NAMALWA (cell line): Measurements from ENCODE around the gene ODAD3.
"Not testable (repeated sequence)": the region's sequence is repeated elsewhere in the genome, so short reads cannot be mapped to it uniquely, and the experiment has no call there.

ENCODE experiments used
- DNase-seq: peaks from one replicate; pipeline ENCODE4 v3.0.0-alpha.2; 2015; ENCODE audit warnings: low spot score

Gene ODAD3

DNA sequence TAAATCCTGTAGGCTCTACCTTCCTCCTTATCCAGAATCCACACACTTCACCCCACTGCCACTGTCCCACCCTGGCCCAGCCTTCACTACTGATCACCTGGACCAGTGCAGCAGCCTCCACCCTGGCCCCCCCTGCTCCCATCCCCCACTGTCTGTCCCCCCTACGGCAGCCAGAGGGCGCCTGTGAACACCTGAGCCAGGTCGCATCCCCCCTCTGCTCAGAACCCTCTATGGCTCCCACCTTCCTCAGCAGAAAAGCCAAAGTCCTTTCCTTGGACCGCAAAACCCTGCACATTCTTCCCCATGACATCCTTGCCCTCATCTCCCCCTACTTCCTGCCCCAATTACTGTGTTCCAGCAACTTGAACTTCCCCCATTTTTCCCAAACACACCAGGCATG, 25.3 kb upstream of the ODAD3 start:
- peak; percentile 41 for DNase-seq

GRCh38 chr19:11458912-11459311, 24.0 kb upstream of the ODAD3 start:
- DNase-seq = not testable (repeated sequence)

- DNase-seq = no peak
These were observed 23.4 kb upstream of the ODAD3 start for GRCh38 chr19:11458236-11458900.

DNA sequence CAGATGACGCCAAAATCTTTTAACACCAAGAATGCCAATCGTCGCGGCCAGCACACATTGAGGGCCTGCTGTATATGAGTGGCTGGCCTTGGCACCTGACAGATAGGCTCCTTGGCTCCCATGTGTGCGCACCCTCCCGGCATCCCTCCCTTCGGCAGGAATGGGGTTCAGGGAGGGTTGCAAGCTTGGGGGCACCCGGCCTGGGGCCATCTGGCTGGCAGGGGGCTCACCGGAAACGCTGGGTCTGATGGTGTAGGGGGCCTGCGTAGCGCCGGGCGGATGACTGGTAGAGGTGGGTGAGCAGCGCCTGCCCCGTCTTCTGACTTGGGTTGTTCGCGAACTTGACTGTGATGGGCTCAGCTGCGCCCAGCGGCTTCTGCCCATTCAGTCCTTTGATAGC, 22.9 kb upstream of the ODAD3 start:
- no peak for DNase-seq

DNA sequence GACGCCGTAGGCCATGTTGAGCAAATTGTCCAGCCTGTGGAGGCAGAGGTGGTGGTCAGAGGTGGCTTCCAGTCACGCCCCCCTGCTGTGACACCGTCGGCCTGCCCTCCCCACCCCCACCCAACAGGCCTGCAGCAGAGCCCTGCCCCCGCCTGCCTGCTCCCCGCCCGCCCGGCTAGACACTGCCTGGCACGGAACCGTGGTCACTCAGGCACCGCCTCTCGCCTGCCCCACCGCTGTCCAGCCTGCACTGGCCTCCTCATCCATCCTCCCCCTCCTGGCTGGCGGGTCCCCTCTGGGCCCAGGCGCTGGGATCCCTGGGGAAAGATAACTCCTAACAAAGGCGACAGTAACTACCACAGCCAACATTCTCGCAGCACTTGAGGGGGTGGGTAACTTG, 22.2 kb upstream of the ODAD3 start:
- no peak for DNase-seq

DNA sequence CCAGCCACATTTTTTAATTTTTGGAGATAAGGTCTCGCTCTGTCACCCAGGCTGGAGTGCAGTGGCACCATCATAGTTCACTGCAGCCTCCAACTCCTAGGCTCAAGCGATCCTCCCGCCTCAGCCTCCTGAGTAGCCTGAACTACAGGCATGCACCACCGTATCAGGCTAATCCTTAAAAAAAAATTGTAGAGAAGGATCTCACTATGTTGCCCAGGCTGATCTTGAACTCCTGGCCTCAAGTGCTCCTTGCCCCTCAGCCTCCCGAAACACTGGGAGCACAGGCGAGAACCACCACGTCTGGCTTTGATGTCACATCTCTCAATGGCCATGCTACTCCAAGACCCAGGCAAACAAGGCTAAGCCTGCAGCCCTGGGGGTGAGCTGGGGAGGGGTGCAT, 21.7 kb upstream of the ODAD3 start:
- DNase-seq = no peak

DNA sequence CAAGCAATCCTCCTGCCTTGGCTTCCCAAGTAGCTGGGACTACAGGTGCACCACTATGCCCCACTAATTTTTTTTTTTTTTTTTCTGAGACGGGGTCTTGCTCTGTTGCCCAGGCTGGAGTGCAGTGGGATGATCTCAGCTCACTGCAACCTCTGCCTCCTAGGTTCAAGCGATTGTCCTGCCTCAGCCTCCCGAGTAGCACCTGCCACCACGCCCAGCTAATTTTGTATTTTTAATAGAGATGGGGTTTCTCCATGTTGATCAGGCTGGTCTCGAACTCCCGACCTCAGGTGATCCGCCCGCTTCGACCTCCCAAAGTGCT, 20.3 kb upstream of the ODAD3 start:
- DNase-seq = not testable (repeated sequence)

DNA sequence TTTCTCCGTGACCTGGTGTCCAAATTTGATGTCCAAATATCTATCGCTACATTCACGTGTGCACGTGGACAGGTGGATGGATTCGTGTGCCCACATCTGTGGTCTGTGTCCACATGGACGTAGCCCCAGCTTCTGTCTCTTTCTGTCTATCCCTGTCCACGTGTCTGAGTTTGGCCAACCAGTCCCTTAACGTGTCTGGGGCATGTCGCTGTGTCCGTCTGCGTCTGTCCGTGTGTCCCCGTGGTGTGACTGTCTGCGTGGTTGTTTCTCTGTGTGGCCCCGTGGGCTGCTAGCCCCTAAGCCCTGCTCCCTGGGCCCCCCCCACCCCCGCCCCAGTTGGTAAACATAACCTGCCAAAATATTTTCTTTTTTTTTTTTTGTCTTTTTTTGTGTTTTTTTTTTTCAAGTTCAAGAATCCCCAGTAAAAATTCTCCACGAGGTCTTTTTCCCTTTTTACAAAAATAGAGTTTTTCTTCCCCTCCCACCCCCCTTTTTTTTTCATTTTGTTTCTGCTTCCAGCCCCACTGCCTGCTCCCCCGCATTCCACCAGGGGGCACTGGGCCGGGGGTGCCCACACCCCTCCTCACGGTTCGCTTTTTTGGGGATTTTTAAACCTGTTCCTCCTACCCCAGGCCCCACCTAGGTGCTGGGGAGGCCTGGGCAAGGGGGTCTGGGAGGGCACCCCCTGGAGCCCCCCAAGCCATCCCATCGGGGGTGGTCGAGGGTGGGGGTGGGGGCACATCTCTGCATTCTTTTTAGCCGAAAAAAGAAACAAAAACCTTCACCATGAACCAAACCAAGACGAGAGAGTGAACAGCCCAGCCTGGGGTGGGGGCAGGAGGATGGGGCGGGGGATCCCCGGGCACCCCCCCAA, 18.8 kb upstream of the ODAD3 start:
- peak; percentile 53 for DNase-seq

GRCh38 chr19:11452620-11453310, 17.8 kb upstream of the ODAD3 start:
- no peak for DNase-seq

GRCh38 chr19:11451871-11452619, 17.1 kb upstream of the ODAD3 start:
- no peak for DNase-seq

- no peak for DNase-seq
These were observed 16.5 kb upstream of the ODAD3 start for GRCh38 chr19:11451327-11451870.

DNA sequence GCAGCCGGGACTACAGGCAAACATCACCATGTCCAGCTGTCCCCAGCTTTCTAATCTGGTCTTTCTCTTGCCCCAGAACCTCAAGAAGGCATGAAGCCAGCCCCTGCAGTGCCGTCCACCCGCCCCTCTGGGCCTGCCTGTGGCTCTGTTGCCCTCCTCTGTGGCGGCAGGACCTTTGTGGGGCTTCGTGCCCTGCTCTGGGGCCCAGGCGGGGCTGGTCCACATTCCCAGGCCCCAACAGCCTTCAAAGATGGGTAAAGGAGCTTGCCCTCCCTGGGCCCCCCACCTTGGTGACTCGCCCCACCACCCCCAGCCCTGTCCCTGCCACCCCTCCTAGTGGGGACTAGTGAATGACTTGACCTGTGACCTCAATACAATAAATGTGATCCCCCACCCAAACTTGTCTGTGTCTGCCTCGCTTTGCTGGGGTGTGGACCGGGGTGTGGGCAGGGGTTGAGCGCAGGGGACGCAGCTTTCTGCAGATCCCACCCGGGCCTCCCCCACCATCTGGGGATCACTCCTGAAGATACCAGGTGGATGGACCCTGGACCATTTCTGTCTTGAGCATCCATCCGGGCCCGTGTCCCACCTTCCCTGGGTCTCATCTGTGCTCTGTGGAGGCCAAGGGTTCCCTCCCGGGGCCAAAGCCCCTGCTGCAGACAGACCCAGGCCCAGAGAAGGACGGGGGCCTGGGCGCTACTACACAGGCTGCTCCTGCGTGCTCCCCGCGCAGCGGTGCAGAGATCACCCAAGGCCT, 15.8 kb upstream of the ODAD3 start:
- no peak for DNase-seq

DNA sequence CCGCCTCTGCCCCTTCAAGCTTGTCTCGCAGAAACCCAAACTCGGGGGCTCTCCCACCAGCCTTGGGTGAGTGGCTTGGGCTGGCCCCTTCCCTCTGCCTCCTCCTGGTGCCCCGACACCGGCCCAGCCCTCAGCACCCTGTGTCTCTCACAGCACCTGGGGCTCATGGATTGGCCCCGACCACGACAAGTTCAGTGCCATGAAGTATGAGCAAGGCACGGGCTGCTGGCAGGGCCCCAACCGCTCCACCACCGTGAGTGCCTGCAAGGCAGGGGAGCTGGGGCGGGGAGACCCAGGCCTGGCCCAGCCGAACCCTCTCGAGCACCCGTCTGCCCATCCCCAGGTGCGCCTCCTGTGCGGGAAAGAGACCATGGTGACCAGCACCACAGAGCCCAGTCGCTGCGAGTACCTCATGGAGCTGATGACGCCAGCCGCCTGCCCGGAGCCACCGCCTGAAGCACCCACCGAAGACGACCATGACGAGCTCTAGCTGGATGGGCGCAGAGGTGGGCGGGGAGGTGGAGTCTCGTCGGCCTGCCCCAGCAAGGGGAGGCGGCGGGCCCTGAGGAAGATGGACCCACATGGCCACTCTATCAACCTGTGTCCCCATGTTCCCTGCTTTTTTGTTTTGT, 14.1 kb upstream of the ODAD3 start:
- no peak for DNase-seq

DNA sequence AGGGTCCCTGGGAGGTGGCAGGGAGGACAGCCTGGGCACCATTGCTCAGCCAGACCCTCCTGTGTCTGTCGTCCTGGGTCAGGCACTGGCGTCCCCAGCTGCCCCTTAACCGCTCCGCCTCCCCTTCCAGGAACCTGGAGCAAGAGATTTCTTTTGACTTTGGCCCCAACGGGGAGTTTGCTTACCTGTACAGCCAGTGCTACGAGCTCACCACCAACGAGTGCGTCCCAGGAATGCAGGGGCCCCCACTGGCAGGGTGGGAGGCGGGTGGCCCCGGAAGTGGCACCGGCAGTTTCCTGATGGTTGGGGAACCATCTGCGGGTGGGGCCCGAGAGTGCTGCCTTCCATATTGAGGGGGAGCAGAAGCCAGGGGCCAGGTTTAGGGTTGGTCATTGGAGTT, 13.5 kb upstream of the ODAD3 start:
- no peak for DNase-seq

DNA sequence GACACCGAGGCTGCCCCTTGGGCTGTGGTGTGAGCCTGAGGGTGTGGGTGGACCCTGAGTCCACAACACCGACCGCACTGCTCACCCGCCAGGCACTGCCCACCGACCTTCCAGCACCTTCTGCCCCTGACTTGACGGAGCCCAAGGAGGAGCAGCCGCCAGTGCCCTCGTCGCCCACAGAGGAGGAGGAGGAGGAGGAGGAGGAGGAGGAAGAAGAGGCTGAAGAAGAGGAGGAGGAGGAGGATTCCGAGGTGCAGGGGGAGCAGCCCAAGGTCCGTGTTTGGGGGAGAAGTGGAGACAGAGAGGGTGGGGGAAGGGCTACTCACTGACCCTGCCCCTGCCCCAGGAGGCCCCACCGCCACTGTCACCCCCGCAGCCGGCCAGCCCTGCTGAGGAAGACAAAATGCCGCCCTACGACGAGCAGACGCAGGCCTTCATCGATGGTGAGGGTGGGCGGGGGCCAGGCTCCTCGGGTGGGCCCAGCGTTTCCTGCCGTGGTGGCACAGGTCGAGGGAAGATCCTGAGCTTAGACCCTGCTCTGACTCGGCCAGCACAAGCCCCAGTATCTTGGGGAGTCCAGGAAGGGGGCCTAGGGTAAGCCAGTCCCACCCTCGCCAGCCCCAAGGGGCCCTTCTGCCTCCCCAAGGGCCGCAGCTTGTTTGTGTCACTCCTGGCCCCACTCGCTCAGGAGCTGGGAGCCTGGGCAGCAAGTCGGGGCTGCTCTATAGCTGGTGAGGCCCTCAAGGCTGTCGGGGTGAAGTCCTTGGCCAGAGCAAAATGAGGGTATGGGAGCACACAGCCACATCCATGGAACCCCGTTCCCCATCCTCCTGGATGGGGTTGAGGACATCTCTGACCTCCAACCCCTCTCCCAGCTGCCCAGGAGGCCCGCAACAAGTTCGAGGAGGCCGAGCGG, 12.7 kb upstream of the ODAD3 start:
- no peak for DNase-seq

DNA sequence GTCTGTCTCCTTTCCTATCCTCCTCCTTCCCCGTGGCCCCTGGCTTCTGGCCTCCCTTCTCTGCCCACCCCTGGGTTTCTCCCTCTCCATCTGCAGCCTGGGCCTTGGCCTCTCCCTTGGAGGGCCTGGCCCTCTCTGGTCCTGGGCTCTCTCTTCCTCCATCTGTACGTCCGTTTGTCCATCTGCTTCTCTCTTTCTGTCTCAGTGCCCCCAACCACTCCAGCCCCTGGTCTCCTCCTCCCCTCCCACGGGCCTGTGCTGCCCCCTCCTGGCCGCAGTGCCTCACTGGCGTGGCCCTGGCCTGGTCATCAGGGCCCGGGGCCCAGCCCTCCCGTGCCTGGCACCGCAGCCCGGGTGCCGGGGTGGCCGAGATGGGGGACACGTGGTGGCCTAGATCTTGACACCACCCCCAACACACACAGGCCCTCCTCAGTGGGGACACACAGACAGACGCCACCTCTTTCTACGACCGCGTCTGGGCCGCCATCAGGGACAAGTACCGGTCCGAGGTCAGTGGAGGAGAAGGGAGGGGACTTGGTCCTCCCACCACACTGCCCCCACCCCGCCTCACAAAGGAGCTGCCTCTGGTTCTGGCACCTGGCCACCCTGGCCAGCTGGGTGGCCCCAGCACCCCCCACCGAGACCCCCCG, 11.9 kb upstream of the ODAD3 start:
- peak; percentile 61 for DNase-seq

DNA sequence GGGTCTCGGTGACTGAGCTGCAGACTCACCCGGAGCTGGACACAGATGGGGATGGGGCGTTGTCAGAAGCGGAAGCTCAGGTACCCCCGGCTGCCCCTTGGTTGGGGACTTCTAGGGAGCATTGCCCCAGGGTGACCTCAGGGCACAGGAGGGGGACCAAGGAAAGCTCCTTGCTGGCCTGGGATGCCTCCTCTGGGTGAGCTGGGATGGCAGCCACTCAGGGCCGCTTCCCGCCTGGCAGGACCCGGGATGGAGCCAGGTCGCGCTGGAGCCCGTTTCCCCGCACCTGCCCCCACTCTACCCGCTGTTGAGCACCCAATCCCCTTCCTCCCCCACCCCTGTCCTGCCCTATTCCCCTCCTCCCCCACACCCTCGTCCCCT, 11.3 kb upstream of the ODAD3 start:
- DNase-seq = no peak

DNA sequence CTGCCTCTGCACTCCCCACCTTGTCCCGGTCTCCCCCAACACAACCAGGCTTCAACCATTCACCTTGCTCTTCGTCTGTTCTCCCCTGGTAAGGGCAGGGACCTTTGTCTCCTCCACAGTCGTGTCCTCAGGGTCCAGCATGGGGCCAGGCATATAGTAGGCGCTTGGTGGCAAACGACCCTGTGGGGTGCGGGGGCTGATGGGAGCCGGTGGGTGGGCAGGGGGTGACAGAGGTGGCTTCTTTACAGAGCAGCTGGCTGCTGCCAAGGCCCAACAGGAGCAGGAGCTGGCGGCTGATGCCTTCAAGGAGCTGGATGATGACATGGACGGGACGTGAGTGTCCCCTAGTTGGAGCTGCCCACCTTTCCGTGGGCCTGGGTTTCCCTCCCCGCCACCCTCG, 10.2 kb upstream of the ODAD3 start:
- no peak for DNase-seq

DNA sequence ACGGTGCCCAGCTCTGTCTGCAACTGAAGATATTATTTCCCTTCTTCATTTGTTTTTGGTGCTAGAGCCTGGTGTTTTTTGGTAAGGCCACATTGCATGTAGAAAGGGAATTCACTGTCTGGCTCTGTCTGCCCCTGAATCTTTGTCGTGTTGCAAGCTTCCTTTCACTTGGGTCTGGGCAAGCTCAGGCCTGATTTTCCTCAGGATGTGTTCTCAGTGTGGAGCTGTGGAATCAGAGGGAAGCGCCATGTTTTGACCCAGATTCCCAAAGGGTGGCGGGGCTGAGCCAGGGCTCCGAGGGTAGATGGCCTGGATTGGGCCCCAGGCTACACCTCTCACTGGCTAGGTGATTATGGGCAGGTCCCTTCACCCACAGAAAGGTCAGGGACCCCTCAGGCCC, 9.1 kb upstream of the ODAD3 start:
- DNase-seq = no peak
